ENCODE results near the gene SCMH1.

GRCh38 chr1:41093826-41094225 lies 148.3 kb downstream of the SCMH1 start:
- TF ChIP-seq EP300 (IDR thresholded peaks at IDR 0.05), result no peak
- TF ChIP-seq POLR2AphosphoS2 (conservative IDR thresholded peaks at IDR 0.05; ENCODE audit: low read length), result no peak
- TF ChIP-seq CTCF (IDR thresholded peaks at IDR 0.05), result no peak
- no peak for TF ChIP-seq RAD21 (conservative IDR thresholded peaks at IDR 0.05 in 1 of 2, IDR thresholded peaks at IDR 0.05 in 1 of 2)
- no peak for TF ChIP-seq PHF8 (IDR thresholded peaks at IDR 0.05; ENCODE audit: borderline replicate concordance, low read depth)
